Activated naive CD8-positive, alpha-beta T cell treated with anti-CD3 and anti-CD28 coated beads for 36 hours (primary cell): ENCODE measurements around the gene PRKACB. TPM values are rescaled to one million over a fixed set of nuclear protein-coding genes. Genes with fewer than 3 reads are reported as not detected.
"Not testable (repeated sequence)": the region's sequence is repeated elsewhere in the genome, so short reads cannot be mapped to it uniquely, and the experiment has no call there.

ENCODE experiments used
- DNase-seq: peaks from one replicate; pipeline ENCODE4 v3.0.0; 2021
- H3K27ac Mint-ChIP-seq: one replicate; pipeline ENCODE4 v1.8.0; 2022; ENCODE audit warnings: mild to moderate bottlenecking, moderate library complexity, mixed read lengths
- H3K27me3 Mint-ChIP-seq: one replicate; pipeline ENCODE4 v1.8.0; 2022; ENCODE audit warnings: mild to moderate bottlenecking, mixed read lengths
- H3K36me3 Mint-ChIP-seq: one replicate; pipeline ENCODE4 v1.8.0; 2021; ENCODE audit warnings: mild to moderate bottlenecking, mixed read lengths
- H3K4me1 Mint-ChIP-seq: one replicate; pipeline ENCODE4 v1.8.0; 2021; ENCODE audit warnings: mixed read lengths
- H3K4me3 Mint-ChIP-seq: one replicate; pipeline ENCODE4 v1.8.0; 2022; ENCODE audit warnings: mild to moderate bottlenecking, moderate library complexity, mixed read lengths
- H3K9me3 Mint-ChIP-seq: one replicate; pipeline ENCODE4 v1.8.0; 2022; ENCODE audit warnings: mixed read lengths
- total RNA-seq, 2 experiments: library from RNA; stranded (reverse); gene quantifications; one replicate each; pipeline ENCODE4 v1.2.3, GENCODE V29; 2021

Gene PRKACB
- total RNA-seq, 2 experiments from 2014 or later = 43.2 to 49.7 TPM

DNA sequence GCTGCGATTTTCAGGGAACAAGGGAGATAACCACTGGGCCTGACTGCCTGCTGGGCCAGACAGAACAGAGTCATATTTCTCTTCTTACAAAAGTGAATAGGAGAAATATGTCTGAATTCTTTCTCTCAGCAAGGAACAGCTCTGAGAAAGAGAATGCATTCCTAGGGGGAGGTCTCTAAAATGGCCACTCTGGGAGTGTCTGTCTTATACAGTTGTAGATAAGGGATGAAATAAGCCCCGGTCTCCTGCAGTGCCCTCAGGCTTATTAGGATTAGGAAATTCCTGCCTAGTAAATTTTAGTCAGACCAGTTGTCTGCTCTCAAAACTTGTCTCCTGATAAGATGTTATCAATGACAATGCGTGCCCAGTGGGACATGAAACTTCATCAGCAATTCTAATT is 143.3 kb downstream of the PRKACB start:
- H3K4me3 Mint-ChIP-seq, H3K4me1 Mint-ChIP-seq, H3K27ac Mint-ChIP-seq, H3K27me3 Mint-ChIP-seq, DNase-seq: not testable (repeated sequence)
- Mint-ChIP-seq H3K36me3 (peaks cover 13% of the 10 kb centered on the region), H3K9me3 (peaks cover 16% of the 10 kb centered on the region)

Other genes with a start within 250 kb of the PRKACB start
- 1 to 10 TPM in 1 of 2 experiments, under 1 TPM in 1; 0.36 to 2.7 TPM for gene TTLL7, start 145.1 kb upstream of the PRKACB start, total RNA-seq
- 1 to 10 TPM in 1 of 2 experiments, under 1 TPM in 1; 0.84 to 1.1 TPM for gene SAMD13, start 157.4 kb downstream of the PRKACB start, total RNA-seq